ENCODE results near the gene PRAF2.
A peak's percentile ranks its signal among the peaks of the same experiment; 100 is the strongest.

The PRAF2 gene

GRCh38 chrX:49040376-49040955 is 33.3 kb downstream of the PRAF2 start:
- no peaks in the 10 kb centered on the region for H3K9me3 ChIP-seq (ENCODE audit: control insufficient read depth in 1 of 2, low read length in 2 of 2)
- H3K27ac ChIP-seq (ENCODE audit: low read length): peak overlapping the region; percentile 85
- H3K36me3 ChIP-seq (ENCODE audit: control insufficient read depth in 1 of 2, insufficient read depth in 2 of 2, low read length in 2 of 2): peaks cover 15 to 35% of the 10 kb centered on the region in 2 donors
- H3K4me3 ChIP-seq (ENCODE audit: low read depth in 1 of 2, low read length in 2 of 2): peak overlapping the region; percentile 42 to 73
- no peaks in the 10 kb centered on the region for H3K27me3 ChIP-seq (ENCODE audit: low read depth, low read length)
- peaks cover 5 to 20% of the 10 kb centered on the region in 2 donors for H3K4me1 ChIP-seq (ENCODE audit: control insufficient read depth in 1 of 2, insufficient read depth in 2 of 2, low read length in 2 of 2)

GRCh38 chrX:49039598-49040375 is 34.0 kb downstream of the PRAF2 start:
- peaks cover 5 to 20% of the 10 kb centered on the region in 2 donors for H3K4me1 ChIP-seq (ENCODE audit: control insufficient read depth in 1 of 2, insufficient read depth in 2 of 2, low read length in 2 of 2)
- H3K27ac ChIP-seq (ENCODE audit: low read length): peak overlapping the region; percentile 85
- peaks cover 15 to 35% of the 10 kb centered on the region in 2 donors for H3K36me3 ChIP-seq (ENCODE audit: control insufficient read depth in 1 of 2, insufficient read depth in 2 of 2, low read length in 2 of 2)
- no peaks in the 10 kb centered on the region for H3K27me3 ChIP-seq (ENCODE audit: low read depth, low read length)
- H3K9me3 ChIP-seq (ENCODE audit: control insufficient read depth in 1 of 2, low read length in 2 of 2): no peaks in the 10 kb centered on the region
- peak overlapping the region; percentile 42 to 73 for H3K4me3 ChIP-seq (ENCODE audit: low read depth in 1 of 2, low read length in 2 of 2)

GRCh38 chrX:49037883-49038475 is 35.8 kb downstream of the PRAF2 start:
- Histone ChIP-seq H3K4me3 (ENCODE audit: low read depth in 1 of 2, low read length in 2 of 2) (no peak overlapping the region), H3K4me1 (ENCODE audit: control insufficient read depth in 1 of 2, insufficient read depth in 2 of 2, low read length in 2 of 2) (peaks cover 5 to 30% of the 10 kb centered on the region in 2 donors), H3K27ac (ENCODE audit: low read length) (no peak overlapping the region), H3K27me3 (ENCODE audit: low read depth, low read length) (no peaks in the 10 kb centered on the region), H3K9me3 (ENCODE audit: control insufficient read depth in 1 of 2, low read length in 2 of 2) (no peaks in the 10 kb centered on the region), H3K36me3 (ENCODE audit: control insufficient read depth in 1 of 2, insufficient read depth in 2 of 2, low read length in 2 of 2) (peaks cover 29 to 44% of the 10 kb centered on the region in 2 donors)

- Histone ChIP-seq H3K9me3 (ENCODE audit: control insufficient read depth in 1 of 2, low read length in 2 of 2) (no peaks in the 10 kb centered on the region), H3K36me3 (ENCODE audit: control insufficient read depth in 1 of 2, insufficient read depth in 2 of 2, low read length in 2 of 2) (peaks cover 25 to 32% of the 10 kb centered on the region in 2 donors), H3K27me3 (ENCODE audit: low read depth, low read length) (no peaks in the 10 kb centered on the region), H3K4me1 (ENCODE audit: control insufficient read depth in 1 of 2, insufficient read depth in 2 of 2, low read length in 2 of 2) (peaks cover 0 to 15% of the 10 kb centered on the region in 2 donors), H3K27ac (ENCODE audit: low read length) (no peak overlapping the region), H3K4me3 (ENCODE audit: low read depth in 1 of 2, low read length in 2 of 2) (no peak overlapping the region)
These were observed 43.5 kb downstream of the PRAF2 start for GRCh38 chrX:49030283-49030682.

GRCh38 chrX:49029876-49030275 is 43.9 kb downstream of the PRAF2 start:
- Histone ChIP-seq H3K4me1 (ENCODE audit: control insufficient read depth in 1 of 2, insufficient read depth in 2 of 2, low read length in 2 of 2) (peaks cover 0 to 15% of the 10 kb centered on the region in 2 donors), H3K36me3 (ENCODE audit: control insufficient read depth in 1 of 2, insufficient read depth in 2 of 2, low read length in 2 of 2) (peaks cover 25 to 32% of the 10 kb centered on the region in 2 donors), H3K4me3 (ENCODE audit: low read depth in 1 of 2, low read length in 2 of 2) (no peak overlapping the region), H3K27ac (ENCODE audit: low read length) (no peak overlapping the region), H3K9me3 (ENCODE audit: control insufficient read depth in 1 of 2, low read length in 2 of 2) (no peaks in the 10 kb centered on the region), H3K27me3 (ENCODE audit: low read depth, low read length) (no peaks in the 10 kb centered on the region)

Data from muscle layer of duodenum (tissue), 2 donors.